GM18909 (cell line): ENCODE results near the gene CARD11.

Source experiments
- ATAC-seq: cut with Tn5 transposase; IDR thresholded peaks from one replicate; pipeline ENCODE4 v1.9.1; 2021; ENCODE audit warnings: mild to moderate bottlenecking; ENCODE audit not compliant: unreplicated experiment, poor library complexity

CARD11 gene

GRCh38 chr7:3043544-3044371 is at the start of gene CARD11:
Gene CARD11 (minus strand): TSS chr7:3043867. CDS start chr7:2958506, 85,361 bp downstream.
- ATAC-seq, result peak; percentile 35

GRCh38 chr7:3092468-3092867 is 48.8 kb upstream of the CARD11 start:
- ATAC-seq, result peak; percentile 84

GRCh38 chr7:3091631-3092030 is 48.0 kb upstream of the CARD11 start:
- ATAC-seq, result no peak

DNA sequence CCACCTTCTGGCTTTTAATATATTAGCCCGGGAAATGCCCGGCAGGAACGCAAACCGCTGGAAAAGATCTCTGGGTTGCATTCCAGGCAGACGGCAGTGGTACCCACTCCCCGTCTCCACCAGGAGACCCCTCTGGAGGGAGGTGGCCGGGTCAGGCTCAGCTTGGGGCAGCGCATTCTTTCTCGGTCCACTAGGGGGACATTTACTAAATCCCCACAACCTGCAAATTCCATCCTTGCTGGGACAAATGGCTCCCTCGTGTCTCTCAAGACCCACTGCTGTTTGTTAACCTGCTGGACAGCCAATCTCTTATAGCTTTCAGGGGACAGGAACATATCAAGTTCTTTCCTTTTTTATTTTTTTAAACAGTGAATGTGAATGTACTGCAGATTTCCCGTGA is 45.8 kb upstream of the CARD11 start:
- no peak for ATAC-seq

DNA sequence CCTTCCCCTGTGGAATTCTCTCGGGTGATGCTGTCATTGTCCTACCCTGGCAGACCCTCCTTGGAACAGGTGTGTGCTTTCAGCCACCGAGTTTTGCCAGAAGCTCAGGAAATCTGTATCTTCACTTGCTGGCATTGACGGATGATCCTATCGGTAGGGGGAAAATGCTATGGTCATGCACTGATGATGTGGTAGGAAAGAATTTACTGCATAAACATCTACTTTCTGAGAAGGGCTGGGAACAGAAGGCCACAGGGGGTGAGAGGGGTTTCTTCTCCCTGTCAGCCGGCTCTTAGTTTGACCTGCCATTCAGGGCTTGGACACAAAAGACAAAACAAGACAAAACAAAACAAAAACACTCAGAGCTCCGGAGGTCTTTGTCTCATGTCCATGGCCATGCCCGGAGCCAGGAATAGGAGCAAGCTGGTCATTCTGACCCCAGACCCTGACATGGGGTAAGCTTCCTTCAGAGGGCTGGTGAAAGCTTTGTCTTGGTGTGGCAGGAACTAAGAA is 43.6 kb upstream of the CARD11 start:
- ATAC-seq, result no peak

DNA sequence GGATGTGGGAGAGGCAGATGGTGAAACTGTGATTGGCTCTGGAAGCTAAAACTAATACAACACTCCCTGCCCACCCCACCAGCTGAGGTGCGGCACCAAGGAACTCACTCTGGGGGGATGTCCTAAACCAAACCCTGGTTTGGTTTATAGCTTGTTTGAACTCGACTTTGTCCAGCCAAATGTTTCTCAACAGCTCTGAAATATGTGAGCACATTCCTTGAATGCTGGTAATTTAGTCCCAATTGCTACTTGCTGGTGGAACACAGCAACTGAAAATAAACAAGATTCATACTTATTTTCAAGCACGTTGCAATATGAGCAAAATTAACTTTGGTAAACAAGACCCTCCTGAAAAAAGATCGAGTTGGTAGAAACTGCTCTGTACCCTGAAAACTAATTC is 39.7 kb upstream of the CARD11 start:
- ATAC-seq, result no peak

GRCh38 chr7:3082831-3083230 is 39.2 kb upstream of the CARD11 start:
- no peak for ATAC-seq

- ATAC-seq, result no peak
Observed at GRCh38 chr7:3082386-3082785, 38.7 kb upstream of the CARD11 start.

GRCh38 chr7:3080106-3080505 is 36.4 kb upstream of the CARD11 start:
- ATAC-seq, result no peak

DNA sequence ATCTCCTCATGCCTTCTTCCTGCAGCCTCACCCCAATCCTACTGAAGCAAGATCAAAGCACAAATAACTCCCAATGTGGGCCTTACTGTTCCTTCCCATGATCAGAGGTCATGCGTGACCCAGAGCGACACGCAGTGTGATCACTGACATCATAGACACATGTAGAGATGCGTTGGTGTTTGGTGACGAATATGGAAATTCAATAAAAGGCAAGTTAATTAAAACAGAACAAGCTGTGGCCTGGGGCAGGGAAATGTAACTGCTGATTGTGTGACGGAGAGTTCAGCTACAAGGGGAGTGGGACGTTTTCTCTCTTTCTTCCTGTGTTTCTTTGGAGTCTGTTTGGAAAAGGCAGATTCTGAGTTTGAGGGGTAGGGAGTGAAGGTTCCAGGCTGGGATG is 34.8 kb upstream of the CARD11 start:
- no peak for ATAC-seq

DNA sequence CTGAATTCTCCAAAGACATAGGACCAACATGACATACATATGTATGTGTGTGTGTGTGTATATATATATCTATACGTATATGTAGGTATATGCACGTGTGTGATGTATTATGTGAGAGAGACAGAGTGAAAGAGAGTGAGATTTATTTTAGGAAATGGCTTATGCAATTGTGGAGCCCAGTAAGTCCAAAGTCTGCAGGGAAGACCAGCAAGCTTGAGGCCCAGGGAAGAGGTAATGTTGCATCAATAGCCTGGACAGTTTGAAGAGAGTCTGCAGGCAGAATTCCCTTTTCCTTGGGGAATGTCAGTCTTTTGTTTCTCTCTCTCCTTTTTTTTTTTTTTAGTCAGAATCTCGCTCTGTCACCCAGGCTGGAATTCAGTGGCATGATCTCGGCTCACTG is 33.0 kb upstream of the CARD11 start:
- ATAC-seq, result no peak

GRCh38 chr7:3076163-3076562 is 32.5 kb upstream of the CARD11 start:
- ATAC-seq, result no peak

- ATAC-seq, result no peak
Observed at GRCh38 chr7:3075441-3075840, 31.8 kb upstream of the CARD11 start.

DNA sequence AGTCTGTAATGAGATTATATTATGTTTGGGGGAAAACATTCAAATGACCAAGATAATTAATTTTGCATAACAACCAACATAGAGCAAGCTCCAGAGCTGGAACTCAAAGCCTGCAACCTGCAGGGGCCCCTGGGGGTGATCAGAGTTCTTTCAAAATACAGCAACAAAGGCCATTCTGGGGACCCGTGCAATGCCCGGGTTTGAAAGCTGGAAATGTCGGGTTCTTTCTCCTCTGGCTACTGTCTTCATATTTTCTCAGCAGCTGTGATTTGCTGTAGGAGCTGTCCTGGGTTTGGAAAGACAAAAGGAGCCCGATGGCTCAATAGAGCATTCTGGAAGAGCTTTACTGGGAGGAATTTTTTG is 30.8 kb upstream of the CARD11 start:
- no peak for ATAC-seq

GRCh38 chr7:3073763-3074458 is 30.2 kb upstream of the CARD11 start:
- no peak for ATAC-seq

- ATAC-seq, result no peak
Observed at GRCh38 chr7:3070908-3071307, 27.2 kb upstream of the CARD11 start.

DNA sequence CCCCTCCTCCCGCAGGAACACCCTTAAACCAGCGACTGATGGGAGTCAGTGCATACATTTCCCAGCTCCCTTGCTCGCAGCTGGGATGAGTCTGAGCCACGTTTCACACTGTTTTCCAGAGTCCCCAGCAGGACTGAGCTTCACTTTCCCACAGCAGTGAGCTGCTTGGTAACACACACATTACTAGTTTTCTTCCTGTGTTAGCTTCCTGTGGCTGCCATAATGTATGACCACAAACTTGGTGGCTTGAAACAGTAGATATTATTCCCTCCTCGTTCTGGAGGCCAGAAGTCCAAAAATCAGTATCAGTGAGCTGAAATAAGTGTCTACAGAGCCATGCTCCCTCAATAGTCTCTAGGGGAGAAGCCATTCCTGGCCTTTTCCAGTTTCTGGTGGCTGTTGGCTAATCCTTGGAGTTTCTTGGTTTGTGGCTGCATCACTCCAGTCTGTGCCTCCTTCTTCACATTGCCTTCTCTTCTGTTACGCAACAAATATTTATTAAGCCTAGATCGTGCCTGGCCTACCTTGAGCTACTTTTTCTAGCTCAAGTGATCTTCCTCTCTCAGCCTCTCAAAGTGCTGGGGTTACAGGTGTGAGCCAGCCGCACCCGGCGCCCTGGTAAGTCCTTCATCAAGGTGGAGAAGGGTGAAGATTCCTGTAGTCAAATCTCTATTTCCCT is 26.2 kb upstream of the CARD11 start:
- no peak for ATAC-seq

DNA sequence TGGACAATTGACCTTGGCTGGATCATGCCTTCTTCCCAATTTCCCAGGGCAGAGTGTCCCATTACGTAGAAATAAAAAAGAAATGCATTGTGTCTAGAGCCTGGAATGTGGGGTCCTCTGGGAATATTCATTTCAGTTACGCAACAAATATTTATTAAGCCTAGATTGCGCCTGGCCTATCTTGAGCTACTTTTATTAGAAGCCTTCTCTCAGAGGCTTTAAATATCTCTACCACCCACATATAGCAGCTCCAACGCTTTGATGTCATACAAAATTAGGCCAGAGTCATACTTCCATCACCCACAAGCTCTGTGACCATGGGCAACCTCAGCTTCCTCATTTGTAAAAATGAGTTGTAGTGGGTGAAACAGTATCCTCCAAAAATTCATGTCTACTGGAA is 24.9 kb upstream of the CARD11 start:
- no peak for ATAC-seq

DNA sequence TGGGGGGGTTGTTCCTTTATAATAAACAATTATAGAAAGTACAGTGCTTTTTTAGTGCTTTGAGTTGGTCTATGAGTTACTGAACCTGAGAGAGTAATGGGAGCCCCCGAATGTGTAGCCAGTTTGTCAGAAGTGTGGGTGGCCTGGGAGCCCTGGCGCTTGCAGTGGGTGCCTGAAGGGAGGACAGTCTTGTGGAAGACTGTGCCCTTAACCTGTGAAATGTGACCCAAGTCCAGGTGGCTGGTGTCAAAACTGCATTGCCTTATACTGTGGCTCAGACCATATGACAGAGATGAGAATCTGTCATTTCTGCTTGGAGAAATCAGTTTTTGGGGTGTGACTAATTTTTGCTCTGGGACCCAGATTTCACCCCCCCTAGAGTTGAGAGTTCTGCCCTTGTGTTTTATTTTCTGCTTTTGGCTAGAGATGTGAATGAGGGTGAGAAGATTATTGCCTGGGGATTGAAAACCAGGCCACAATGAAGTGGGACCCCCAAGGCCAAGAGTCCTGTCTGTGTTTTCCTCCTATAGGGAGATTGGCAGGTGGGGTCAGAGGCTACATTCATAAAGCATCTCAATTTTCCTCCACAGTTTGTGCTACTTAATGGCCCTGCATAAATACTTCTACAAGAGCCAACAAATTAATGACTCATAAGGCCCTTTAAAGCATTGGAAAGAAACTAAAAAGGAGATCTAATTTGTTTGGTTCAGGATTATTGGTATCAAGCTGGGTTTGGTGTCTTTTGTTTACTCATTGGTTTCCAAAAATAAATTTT is 24.1 kb upstream of the CARD11 start:
- ATAC-seq, result no peak

- no peak for ATAC-seq
Observed at GRCh38 chr7:3067193-3067592, 23.5 kb upstream of the CARD11 start.
